HG02588 (cell line): ENCODE measurements around the gene TRRAP.
A peak's percentile ranks its signal among the peaks of the same experiment; 100 is the strongest.
"Not testable (repeated sequence)": the region's sequence is repeated elsewhere in the genome, so short reads cannot be mapped to it uniquely, and the experiment has no call there.

Experiments used
- ATAC-seq: cut with Tn5 transposase; IDR thresholded peaks from one replicate; pipeline ENCODE4 v1.9.1; 2021; ENCODE audit warnings: mild to moderate bottlenecking, moderate library complexity; ENCODE audit not compliant: unreplicated experiment

TRRAP gene

DNA sequence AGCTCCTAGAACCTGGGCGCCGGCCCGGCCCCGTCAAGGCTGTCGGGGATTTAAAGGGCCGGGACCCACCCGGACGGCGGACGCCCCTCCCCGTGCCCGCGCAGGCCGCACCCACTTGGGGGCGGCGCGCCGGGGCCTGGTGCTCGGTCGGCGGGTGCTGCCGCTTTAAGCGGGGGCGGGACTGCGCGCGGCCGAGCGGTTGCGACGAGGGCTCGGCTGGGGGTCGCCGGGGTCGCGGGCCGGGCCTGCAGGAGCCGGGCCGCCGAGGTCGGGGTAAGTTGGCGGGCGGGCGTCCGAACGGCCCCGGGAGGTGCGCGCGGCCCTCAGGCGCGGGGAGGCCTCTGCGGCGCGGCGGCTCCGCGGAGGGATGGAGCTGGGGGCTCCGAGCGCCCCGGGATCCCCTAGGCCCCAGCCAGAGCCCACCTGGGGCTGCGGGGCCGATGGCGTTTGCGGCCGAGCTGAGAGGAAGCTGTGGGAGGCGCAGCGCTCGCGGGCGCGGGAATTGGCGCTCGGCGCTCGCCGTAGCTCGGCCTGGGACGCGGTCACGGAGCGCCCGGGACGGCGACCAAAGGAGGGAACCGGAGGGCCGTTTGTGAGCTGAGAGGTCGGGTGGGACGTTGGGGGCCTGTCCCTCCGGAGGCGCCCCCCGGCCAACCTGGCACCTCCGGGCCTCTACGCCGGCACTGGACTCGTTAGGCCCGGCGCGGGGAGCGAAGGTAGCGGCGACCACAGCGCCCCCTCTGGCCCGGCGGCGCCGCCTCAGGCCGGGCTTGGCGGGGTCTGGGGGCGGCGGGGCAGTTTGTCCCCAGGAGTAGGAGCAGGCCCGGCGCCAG lies at the start of gene TRRAP:
TSS of gene TRRAP (plus strand) at position 168 of the 833 bp plus-strand sequence. CDS start 2,619 bp downstream, outside the sequence.
- peak; percentile 64 for ATAC-seq

DNA sequence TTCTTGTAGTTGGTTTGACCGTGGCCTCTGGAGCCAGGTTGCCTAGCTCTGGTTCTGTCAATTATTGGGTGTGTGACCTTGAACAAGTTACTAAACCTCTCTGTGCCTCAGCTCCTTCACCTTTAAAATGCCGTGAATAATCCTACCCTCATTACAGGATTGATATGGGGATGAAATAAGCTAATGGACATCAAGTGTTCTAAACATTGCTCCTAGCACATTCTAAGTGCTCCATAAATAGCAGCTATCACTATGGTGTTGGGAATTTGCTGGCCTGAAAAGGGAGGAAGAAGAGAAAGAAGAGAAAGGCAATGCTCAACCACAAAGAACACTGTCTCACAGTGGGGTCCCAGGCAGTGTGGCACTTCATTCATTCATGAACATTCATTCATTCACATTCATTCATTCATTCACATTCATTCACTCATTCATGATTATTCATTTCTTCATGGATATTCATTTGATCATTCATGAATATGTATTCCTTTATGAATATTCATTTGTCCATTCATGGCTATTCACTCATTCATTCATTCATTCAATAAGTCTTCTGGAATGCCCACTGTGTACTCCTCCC lies 47.3 kb upstream of the TRRAP start:
- no peak for ATAC-seq

DNA sequence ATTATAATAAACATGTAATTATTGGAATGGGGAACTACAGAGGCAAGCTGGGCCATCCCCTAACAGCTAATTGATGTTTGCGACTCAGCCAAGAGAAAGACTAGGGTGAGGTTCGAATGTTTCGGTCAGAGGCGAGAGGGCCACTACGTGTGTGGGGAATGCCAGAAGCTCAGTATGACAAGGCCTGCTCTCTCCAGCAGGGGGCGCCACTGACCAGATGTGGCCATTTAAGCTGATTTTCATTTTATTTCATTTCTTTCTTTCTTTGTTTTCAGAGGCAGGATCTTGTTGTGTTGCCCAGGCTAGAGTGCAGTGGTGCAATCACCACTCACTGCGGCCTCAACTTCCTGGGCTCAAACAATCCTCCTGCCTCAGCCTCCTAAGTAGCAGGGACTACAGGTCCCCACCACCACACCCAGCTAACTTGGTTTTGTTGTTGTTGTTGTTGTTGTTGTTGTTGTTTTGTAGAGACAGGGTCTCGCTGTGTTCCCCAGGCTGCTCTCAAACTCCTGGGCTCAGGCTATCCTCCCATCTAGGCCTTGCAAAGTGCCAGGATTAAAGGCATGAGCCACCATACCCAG lies 46.6 kb upstream of the TRRAP start:
- ATAC-seq: no peak

DNA sequence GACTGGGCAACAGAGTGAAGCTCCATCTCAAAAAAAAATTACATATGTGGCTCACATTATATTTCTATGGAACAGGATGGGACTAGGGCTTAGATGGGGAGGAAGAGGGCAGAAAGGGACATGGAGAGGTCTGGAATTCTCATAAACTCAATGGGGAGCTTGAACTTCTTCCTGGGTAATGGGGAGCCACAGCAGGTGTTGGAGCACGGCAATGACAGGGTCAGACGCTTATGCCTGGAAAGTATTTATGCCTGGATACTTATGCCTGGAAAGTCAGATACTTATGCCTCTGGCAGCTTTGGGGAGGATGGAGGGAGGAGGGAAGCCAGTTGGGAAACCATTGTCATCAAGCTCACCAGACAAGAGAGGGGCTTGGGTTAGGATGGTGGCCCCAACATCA lies 45.3 kb upstream of the TRRAP start:
- ATAC-seq: no peak

DNA sequence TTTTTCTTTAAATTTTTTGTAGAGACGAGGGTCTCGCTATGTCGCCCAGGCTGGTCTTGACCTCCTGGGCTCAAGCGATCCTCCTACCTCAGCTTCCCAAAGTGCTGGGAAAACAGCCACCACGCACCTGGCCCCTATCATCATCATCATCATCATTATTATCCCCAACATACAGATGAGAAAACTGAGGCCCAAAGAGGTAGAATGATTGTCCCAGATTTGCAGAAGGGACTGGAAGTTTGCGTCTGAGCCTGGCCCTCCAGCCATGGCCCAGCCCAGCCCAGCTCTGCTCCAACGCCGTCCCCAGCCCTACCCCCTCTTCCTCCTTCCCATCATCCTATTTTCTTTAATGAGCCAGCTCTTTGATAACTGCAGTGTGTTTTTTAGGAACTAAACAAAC lies 43.4 kb upstream of the TRRAP start:
- no peak for ATAC-seq

DNA sequence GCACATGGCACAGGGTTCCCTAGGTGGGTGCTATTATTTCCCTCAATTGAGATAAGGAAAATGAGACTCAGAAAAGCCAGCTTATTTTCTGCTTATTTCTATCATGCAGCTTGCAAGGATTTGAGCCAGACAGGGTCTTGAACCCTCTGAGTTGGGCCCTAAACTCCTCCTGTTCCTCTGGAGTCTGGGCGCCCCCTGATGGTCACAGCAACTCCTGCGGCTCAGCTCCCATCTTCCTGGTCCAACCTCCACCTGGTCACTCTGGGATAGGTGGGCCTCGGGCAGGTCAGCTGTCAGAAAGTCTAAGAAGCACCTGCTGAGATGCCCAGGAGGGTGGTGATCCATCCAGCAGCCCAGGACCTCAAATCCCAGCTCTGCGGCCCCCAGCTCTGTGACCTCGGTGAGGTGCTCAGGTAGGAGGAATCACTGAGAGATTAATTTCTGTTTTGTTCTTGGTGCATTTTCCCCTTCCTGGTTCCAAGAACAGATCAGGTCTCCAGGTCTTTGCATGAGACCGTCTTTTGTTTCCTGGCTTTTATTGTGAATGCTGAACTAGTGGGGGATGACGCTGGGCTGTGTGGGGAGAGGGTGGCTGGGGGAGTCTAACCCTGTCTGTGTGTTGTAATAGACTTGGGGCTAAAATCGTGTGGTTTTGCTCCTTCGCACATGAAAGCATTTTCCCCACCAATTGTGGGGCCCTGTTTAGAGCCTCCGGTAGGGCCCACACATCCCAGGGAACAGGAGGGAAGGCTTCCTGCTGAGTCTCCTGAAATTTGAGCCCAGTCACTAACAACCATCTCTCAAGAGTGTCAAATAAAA lies 41.3 kb upstream of the TRRAP start:
- ATAC-seq: no peak

DNA sequence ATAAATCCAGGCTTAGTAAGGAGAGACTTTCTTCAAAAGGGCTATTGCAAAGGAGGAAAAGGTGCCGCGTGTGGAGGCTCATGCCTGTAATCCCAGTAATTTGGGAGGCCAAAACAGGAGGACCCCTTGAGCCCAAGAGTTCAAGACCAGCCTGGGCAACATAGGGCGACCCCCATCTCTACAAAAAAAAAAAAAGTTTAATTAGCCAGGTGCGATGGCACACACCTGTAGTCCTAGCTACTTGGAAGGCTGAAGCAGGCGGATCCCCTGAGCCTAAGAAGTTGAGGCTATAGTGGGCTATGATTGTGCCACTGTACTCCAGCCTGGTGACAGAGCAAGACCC lies 40.7 kb upstream of the TRRAP start:
- ATAC-seq: no peak

DNA sequence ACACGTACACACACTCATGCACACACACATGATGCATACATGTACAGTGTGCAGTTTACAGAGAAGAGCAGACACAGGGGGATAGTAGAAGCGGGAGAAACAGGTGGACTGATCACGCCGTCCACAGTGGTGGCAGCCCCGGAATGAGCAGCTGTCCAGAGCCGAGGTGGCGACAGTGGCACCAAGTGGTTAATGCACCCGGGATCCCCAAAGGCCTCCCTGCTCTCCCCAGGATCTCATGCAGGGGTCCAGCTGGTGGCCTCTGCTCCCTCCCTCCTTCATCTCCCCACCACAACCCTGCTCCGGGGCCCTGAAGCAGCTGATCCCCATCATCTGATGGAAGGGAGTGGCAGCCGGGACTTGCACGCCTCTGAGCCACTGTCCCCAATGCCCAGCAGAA lies 38.2 kb upstream of the TRRAP start:
- no peak for ATAC-seq

DNA sequence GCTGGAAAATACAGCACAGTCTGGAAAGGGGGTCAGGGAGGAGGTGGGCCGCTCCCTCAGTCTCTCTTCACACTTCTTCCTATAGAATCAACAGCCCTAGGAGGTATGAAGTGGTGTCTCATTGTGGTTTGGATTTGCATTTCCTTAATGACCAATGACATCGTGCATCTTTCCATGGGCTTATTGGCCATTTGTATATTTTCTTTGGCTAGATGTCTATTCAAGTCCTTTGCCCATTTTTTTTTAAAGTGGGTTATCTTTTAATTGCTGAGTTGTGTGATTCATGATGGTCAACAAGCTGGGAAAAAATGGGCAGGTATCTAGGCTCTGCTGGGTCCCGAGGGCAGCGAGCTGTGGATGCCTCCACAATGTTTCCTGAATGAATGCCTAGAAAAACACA lies 37.6 kb upstream of the TRRAP start:
- ATAC-seq: no peak

DNA sequence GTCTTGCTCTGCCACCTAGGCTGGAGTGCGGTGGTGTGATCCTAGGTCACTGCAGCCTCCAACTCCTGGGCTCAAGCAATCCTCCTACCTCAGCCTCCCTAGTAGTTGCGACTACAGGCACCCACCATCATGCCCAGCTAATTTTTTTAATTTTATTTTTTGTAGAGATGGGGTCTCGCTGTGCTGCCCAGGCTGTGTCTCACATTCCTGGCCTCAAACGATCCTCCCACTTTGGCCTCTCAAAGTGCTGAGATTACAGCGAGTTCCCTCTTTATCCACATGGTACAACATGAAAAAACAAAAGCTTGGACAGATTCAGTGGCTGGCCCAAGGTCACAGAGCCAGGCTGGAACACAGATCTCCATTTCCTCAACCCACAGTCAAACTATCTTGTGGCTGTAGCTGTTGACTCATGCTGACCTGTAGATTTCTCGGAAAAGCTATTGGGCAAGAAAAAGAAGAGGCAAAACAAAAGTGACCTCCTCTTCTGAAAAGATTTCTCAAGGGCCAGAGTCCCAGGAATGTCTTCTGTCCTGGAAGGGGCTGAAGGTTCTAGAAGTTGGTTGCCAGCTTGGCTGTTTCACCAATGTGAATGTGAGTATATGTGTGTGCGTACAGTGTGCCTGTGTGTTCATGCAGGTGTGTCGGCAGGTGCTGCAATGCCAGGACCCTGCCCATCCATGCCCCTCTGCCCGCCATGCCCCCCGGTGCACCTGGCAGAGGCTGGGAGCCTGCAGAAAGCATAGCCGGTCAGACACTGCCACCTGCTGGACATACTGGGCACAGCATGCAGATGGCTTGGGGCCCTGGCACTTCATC lies 36.9 kb upstream of the TRRAP start:
- ATAC-seq: peak; percentile 45

DNA sequence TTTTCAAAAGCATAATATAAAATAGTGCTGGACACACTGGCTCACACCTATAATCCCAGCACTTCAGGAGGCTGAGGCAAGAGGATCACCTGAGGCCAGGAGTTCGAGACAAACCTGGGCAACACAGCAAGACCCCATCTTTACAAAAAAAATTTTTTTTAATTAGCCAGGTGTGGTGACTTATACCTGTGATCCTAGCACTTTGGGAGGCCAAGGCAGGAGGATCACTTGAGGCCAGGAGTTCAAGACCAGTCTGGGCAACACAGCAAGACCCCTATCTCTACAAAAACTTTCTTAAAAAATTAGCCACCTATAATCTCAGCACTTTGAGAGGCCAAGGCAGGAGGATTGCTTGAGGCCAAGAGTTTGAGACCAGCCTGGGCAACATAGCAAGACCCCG lies 35.8 kb upstream of the TRRAP start:
- not testable (repeated sequence) for ATAC-seq

DNA sequence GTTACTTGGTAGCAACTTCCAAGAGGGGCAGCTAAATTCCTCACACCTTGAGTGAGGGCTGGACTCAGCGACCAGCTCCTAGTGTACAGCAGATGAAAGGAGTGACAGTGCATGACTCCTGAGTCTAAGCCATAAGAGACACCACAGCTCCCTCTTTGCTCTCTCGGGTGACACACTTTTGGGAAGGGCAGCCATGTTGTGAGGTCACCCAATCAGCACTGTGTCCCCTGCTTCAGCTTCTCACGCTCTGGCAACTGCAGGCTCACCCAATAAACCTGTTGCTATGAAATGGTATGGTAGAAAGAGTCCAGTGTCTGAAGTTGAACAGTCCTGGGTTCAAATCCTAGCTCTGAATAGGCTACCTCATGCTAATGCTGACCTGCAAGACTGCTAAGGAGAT lies 29.4 kb upstream of the TRRAP start:
- ATAC-seq: no peak

DNA sequence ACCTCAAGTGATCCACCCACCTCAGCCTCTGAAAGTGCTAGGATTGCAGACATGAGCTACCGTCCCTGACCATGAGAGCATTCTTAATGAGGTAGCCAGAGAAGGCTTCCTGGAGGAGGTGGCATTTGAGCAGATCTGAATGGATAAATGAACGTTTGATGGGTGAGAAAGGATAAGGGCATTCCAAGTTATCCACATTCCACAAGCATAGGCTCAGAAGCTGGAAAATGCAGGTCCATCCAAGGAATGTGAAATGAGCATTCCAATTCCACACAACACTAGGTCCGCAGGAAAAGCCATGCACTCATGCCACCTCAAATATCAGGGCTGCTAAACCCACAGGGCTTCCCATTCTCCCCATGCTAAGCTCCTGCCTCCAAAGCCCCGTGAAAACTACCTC lies 25.5 kb upstream of the TRRAP start:
- ATAC-seq: no peak

DNA sequence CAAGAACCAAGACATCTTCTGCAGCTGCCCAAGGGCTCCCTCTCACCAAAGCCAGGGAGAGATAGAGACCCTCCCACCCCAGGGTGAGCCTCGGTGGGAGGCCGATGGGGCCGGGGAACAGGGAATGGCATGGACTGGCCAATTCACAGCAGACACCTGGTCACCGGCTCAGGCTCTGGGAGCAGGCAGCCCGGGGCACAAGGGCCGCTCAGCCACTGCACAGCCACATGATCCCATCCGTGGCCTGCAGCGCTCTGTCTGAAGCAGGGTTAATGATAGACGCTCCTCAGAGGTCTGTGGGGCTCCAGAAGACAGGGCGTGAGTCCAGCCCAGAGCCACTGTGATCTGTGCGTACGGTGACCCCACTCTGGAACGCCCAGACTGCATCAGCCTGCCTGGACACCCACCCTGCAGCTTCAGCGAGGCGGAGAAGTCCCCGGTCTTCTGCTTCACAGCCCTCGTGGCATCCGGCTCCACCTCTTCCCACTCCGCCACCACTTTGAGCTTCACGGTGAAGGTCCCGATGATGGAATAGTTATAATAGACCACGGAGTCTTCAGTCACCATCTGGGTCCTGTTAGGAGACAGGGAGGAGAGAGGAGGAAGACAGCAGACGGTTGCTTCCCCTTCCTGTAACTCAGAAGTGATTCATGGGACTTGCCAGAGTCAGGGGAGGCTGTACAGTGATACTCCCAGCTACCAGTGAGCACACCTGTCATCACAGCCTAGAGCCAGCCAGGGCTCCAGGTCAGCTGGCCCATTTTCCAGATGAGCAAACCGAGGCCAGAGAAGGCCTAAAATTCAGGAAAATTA lies 22.5 kb upstream of the TRRAP start:
- no peak for ATAC-seq

DNA sequence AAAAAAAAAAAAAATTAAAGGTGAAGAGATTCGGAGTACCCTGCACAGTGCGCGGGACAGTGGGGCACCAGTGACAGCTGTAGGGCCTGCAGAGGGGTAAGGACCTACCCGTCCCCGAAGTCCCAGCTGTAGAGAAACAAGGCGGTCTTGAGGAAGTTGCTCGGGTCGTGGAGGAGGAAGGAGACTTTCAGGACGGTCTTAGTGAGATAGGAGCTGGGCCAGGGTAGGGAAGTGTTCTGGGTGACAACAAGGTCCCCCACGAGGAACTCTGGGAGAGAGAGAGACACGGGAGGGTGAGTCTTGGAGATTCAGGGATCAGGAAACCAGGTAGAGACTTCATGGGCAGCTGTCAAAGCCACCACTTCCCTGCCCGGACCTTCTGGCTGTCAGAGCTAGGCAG lies 18.3 kb upstream of the TRRAP start:
- no peak for ATAC-seq

DNA sequence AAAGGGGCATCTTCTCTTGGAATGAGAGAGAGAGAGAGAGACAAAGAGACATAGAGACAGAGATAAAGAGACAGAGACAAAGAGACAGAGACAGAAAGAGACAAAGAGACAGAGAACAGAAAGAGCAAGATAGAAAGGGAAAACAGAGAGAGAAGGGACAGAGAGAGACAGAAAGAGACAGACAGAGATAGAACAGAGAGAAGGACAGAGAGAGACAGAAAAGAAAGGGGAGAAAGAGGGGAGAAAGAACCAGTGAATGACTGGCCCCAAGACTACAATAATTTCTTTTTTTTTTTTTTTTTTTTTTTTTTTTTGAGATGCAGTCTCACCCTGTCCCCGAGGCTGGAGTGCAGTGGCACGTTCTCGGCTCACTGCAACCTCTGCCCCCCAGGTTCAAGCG lies 16.1 kb upstream of the TRRAP start:
- no peak for ATAC-seq

DNA sequence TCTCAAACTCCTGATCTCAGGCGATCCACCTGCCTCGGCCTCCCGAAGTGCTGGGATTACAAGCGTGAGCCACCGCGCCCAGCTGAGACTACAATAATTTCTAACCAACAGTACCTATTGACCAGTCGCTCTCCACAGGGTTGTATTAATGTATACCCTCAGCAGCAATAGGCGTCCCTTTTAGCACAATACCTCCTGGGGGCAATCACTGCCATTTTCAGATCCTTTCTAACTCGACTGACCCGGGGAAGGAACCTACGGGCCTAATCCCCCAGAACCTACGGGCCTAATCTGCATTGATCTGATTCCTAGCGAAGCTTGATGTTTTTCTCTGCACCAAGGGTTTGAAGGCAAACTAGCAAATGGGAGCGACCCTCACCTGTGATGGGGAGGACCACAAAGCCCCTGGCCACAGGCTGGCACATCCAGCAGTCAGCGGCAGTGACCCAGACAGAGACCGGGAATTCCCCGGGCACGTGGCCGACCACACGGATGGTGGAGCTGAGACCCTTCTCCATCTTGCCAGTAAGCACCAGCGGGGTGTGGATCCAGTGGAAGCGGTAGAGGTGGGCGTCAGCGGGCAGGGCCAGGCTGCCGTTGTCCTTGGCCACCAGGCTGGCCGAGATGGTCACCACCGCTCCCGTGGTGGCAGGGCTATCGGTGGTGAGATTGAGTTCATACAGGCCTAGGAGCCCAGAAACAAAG lies 15.5 kb upstream of the TRRAP start:
- no peak for ATAC-seq

DNA sequence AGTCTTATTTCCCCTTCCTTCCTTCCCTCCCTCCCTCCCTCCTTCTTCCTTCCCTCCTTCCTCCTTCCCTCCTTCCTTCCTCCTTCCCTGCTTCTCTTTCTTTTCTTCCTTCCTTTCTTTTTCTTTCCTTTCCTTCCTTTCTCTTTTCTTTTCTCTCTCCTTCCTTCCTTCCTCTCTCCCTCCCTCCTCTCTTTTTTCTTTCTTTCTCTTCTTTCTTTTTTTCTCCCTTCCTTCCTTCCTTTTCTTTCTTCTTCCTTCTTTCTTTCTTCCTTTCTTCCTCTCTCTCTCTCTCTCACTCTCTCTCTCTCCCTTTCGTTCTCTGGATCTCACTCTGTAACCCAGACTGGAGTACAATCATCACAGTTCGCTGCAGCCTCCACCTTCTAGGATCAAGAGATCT lies 14.7 kb upstream of the TRRAP start:
- ATAC-seq: no peak

DNA sequence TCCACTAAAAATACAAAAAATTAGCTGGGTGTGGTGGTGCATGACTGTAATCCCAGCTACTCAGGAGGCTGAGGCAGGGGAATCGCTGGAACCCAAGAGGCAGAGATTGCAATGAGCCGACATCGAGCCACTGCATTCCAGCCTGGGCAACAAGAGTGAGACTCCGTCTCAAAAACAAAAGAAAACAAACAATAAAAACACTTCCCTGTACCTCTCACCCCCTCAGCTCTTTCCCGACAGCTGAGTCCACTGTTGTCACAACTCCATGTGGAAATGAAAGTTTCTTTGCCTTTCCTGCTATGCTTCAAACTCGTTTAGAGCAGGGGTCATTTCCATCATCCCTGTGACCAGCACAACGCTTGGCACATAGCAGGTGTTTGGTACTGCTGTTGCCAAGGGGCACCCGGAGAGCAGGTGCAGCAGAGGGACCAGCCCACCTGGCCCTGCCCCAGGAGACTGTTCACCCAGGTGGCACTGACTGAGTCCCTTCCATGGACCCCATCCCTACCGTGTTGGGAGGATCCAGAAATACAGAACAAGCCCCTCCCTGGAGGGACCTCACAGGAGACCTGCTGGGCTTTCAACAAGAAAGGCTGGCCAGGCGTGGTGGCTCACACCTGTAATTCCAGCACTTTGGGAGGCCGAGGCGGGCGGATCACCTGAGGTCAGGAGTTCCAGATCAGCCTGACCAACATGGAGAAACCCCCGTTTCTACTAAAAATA lies 13.4 kb upstream of the TRRAP start:
- no peak for ATAC-seq
